HepG2 (cell line): Measurements from ENCODE around the gene MST1. TPM values are rescaled to one million over a fixed set of nuclear protein-coding genes. Genes with fewer than 3 reads are reported as not detected.
A peak's percentile ranks its signal among the peaks of the same experiment; 100 is the strongest.

Source experiments
- ARID5B ChIP-seq: IDR thresholded peaks from 2 replicates; pipeline ENCODE4 v1.4.0; 2020; ENCODE audit warnings: mild to moderate bottlenecking, missing genetic modification reagents
- FOXC1 ChIP-seq: sonication (generic); formaldehyde crosslinking; IDR thresholded peaks from 2 replicates; pipeline ENCODE4 v1.8.0; 2022; ENCODE audit warnings: mild to moderate bottlenecking, missing genetic modification reagents, borderline replicate concordance
- GRHL1 ChIP-seq: sonication (generic); formaldehyde crosslinking; conservative IDR thresholded peaks from 2 replicates; pipeline ENCODE4 v1.8.0; 2022; ENCODE audit warnings: missing genetic modification reagents
- HDAC2 ChIP-seq: sonication (generic); formaldehyde crosslinking; IDR thresholded peaks from 2 replicates; pipeline ENCODE4 v1.4.0; 2020; ENCODE audit warnings: missing genetic modification reagents
- HNF1A ChIP-seq, 2 experiments: sonication (generic) in 1 of 2; formaldehyde crosslinking in 1 of 2; IDR thresholded peaks; 2 replicates each; pipeline versions ENCODE4 v1.4.0 to v1.6.1; 2016 to 2020; ENCODE audit warnings: borderline replicate concordance in 1 of 2, low read depth in 1 of 2, mild to moderate bottlenecking in 1 of 2, missing genetic modification reagents in 1 of 2
- MXI1 ChIP-seq: IDR thresholded peaks from 3 replicates; pipeline ENCODE4 v1.6.1; 2012; ENCODE audit warnings: low read depth, low read length, inconsistent platforms, borderline replicate concordance
- ZBTB34 ChIP-seq: sonication (generic); formaldehyde crosslinking; IDR thresholded peaks from 2 replicates; pipeline ENCODE4 v1.8.0; 2022; ENCODE audit warnings: mild to moderate bottlenecking, missing genetic modification reagents
- ZNF224 ChIP-seq: sonication (generic); formaldehyde crosslinking; IDR thresholded peaks from 2 replicates; pipeline ENCODE4 v1.5.0; 2020; ENCODE audit warnings: mild to moderate bottlenecking, missing genetic modification reagents
- ZNF460 ChIP-seq: sonication (generic); formaldehyde crosslinking; IDR thresholded peaks from 2 replicates; pipeline ENCODE4 v1.5.1; 2020; ENCODE audit warnings: missing genetic modification reagents, mild to moderate bottlenecking, borderline replicate concordance
- ZNF772 ChIP-seq: sonication (generic); formaldehyde crosslinking; IDR thresholded peaks from 2 replicates; pipeline ENCODE4 v1.5.0; 2020; ENCODE audit warnings: mild to moderate bottlenecking, missing genetic modification reagents
- ZNF784 ChIP-seq: sonication (generic); formaldehyde crosslinking; IDR thresholded peaks from 2 replicates; pipeline ENCODE4 v1.5.1; 2020; ENCODE audit warnings: missing genetic modification reagents, mild to moderate bottlenecking, borderline replicate concordance
- polyA plus RNA-seq, 8 experiments: library from polyadenylated mRNA; depleted of rRNA in 3 of 8; stranded (reverse) in 7 of 8; unstranded in 1 of 8; fragments of >200 nt; fragmentation: Illumina TruSeq in 4 of 8; extraction: Trizol in 4 of 8; gene quantifications; 2 replicates each; pipeline versions ENCODE4 v1.2.1 to v1.2.3, GENCODE V29; 2011 to 2016; ENCODE audit warnings: low read depth in 4 of 8, missing spikeins in 1 of 8, mixed read lengths in 1 of 8; ENCODE audit not compliant: insufficient read depth in 1 of 8
- total RNA-seq, 5 experiments: library from RNA; depleted of rRNA; stranded (reverse); fragments of >200 nt; fragmentation: Illumina TruSeq; extraction: Trizol; gene quantifications; 2 replicates each; pipeline ENCODE4 v1.2.3, GENCODE V29; 2016; ENCODE audit warnings: low read depth in 1 of 5
- TF ChIP-seq, protein P1 (sequence below): sonication (generic); formaldehyde crosslinking; IDR thresholded peaks from 2 replicates; pipeline ENCODE4 v1.5.0; 2020; ENCODE audit warnings: mild to moderate bottlenecking, missing genetic modification reagents

MST1 gene
- total and polyA plus RNA-seq, 2 of the 13 experiments (the other 11 are each of a cell fraction or from before 2014, with no cell fraction given): 189 to 452 TPM

GRCh38 chr3:49665822-49666519 is 23.3 kb downstream of the MST1 start (continued):
- TF ChIP-seq ZNF784 (CRISPR knock-in tag): no peak
- TF ChIP-seq MXI1: no peak; the same call in 2 of the 3 replicates
- TF ChIP-seq, protein P1, sequence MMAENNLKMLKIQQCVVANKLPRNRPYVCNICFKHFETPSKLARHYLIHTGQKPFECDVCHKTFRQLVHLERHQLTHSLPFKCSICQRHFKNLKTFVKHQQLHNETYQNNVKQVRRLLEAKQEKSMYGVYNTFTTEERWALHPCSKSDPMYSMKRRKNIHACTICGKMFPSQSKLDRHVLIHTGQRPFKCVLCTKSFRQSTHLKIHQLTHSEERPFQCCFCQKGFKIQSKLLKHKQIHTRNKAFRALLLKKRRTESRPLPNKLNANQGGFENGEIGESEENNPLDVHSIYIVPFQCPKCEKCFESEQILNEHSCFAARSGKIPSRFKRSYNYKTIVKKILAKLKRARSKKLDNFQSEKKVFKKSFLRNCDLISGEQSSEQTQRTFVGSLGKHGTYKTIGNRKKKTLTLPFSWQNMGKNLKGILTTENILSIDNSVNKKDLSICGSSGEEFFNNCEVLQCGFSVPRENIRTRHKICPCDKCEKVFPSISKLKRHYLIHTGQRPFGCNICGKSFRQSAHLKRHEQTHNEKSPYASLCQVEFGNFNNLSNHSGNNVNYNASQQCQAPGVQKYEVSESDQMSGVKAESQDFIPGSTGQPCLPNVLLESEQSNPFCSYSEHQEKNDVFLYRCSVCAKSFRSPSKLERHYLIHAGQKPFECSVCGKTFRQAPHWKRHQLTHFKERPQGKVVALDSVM (CRISPR knock-in tag): no peak
- no peak; the same call in 1 of the 2 replicates for TF ChIP-seq ZNF224 (CRISPR knock-in tag)
- no peak for TF ChIP-seq GRHL1 (CRISPR knock-in tag)
- TF ChIP-seq HNF1A (IDR thresholded peaks at IDR 0.05; ENCODE audit: low read depth): no peak
- TF ChIP-seq HNF1A (CRISPR knock-in tag; IDR thresholded peaks at IDR 0.05; ENCODE audit: borderline replicate concordance): peak; percentile 54; the same call in 1 of the 2 replicates
- no peak for TF ChIP-seq ZBTB34
- TF ChIP-seq HDAC2 (CRISPR knock-in tag): peak; percentile 64; the same call in 1 of the 2 replicates
- no peak for TF ChIP-seq ZNF460 (CRISPR knock-in tag)
- no peak for TF ChIP-seq FOXC1 (CRISPR knock-in tag)
- TF ChIP-seq ARID5B (CRISPR knock-in tag): peak; percentile 74
- TF ChIP-seq ZNF772: 0 out of 2 replicates have a peak, but pooled peaks have one; percentile 59
